BLaER1 treated with 17β-estradiol and CSF1 and Interleukin-3, amounts not matched to agents 10 nM and 100 nM (cell line): ENCODE results near the gene LIF.
"Not testable (repeated sequence)": the region's sequence is repeated elsewhere in the genome, so short reads cannot be mapped to it uniquely, and the experiment has no call there.

Source experiments
- H3K27ac ChIP-seq, 11 experiments: shearing (Covaris generic); formaldehyde crosslinking; 2 replicates each; pipeline ENCODE4 v1.8.1; 2022
- H3K27me3 ChIP-seq, 11 experiments: shearing (Covaris generic); formaldehyde crosslinking; 2 replicates each; pipeline ENCODE4 v1.8.1; 2022
- H3K36me3 ChIP-seq, 11 experiments: shearing (Covaris generic); formaldehyde crosslinking; 2 replicates each; pipeline ENCODE4 v1.8.1; 2022
- H3K4me1 ChIP-seq, 10 experiments: shearing (Covaris generic); formaldehyde crosslinking; 2 replicates each; pipeline ENCODE4 v1.8.1; 2022
- H3K4me2 ChIP-seq, 11 experiments: shearing (Covaris generic); formaldehyde crosslinking; 2 replicates each; pipeline ENCODE4 v1.8.1; 2022
- H3K4me3 ChIP-seq, 10 experiments: shearing (Covaris generic); formaldehyde crosslinking; 2 replicates each; pipeline ENCODE4 v1.8.1; 2022
- H3K9ac ChIP-seq, 11 experiments: shearing (Covaris generic); formaldehyde crosslinking; 2 replicates each; pipeline ENCODE4 v1.8.1; 2022
- H3K9me3 ChIP-seq, 11 experiments: shearing (Covaris generic); formaldehyde crosslinking; replicated peaks in 1 of 11; 2 replicates each; pipeline ENCODE4 v1.8.1; 2022
- H4K20me1 ChIP-seq, 11 experiments: shearing (Covaris generic); formaldehyde crosslinking; 2 replicates each; pipeline ENCODE4 v1.8.1; 2022
- Cebpa-rat ChIP-seq, 11 experiments: shearing (Covaris generic); IDR thresholded peaks; 2 replicates each; pipeline ENCODE4 v1.8.1; 2022

The LIF gene

GRCh38 chr22:30205281-30206115 is 41.1 kb downstream of the LIF start:
- no peak overlapping the region for H3K9ac ChIP-seq
- TF ChIP-seq Cebpa-rat (IDR thresholded peaks at IDR 0.05), result 0 out of 22 replicates have a peak, but pooled peaks of 1 of the 11 experiments have one; percentile 21
- no peaks in the 10 kb centered on the region for H3K27me3 ChIP-seq
- no peak overlapping the region for H3K4me3 ChIP-seq
- no peaks in the 10 kb centered on the region for H3K9me3 ChIP-seq
- no peaks in the 10 kb centered on the region for H3K36me3 ChIP-seq
- no peaks in the 10 kb centered on the region for H4K20me1 ChIP-seq
- peaks cover 17 to 54% (median 31%) of the 10 kb centered on the region in 10 experiments for H3K4me1 ChIP-seq
- peak overlapping the region in 3 of 11 experiments; percentile 6 to 20 (median 9); a peak in 2 of 22 replicates for H3K4me2 ChIP-seq
- no peak overlapping the region; a peak in 1 of 22 replicates for H3K27ac ChIP-seq

GRCh38 chr22:30204742-30205111 is 41.8 kb downstream of the LIF start:
- no peak for TF ChIP-seq Cebpa-rat (IDR thresholded peaks at IDR 0.05)
- H3K4me2 ChIP-seq, result peak overlapping the region in 5 of 11 experiments; percentile 6 to 38 (median 16); a peak in 5 of 22 replicates
- no peak overlapping the region for H3K27ac ChIP-seq
- H3K36me3 ChIP-seq, result no peaks in the 10 kb centered on the region
- H4K20me1 ChIP-seq, result no peaks in the 10 kb centered on the region
- no peaks in the 10 kb centered on the region for H3K9me3 ChIP-seq
- H3K4me3 ChIP-seq, result no peak overlapping the region
- H3K27me3 ChIP-seq, result no peaks in the 10 kb centered on the region
- peaks cover 17 to 50% (median 31%) of the 10 kb centered on the region in 10 experiments for H3K4me1 ChIP-seq
- no peak overlapping the region for H3K9ac ChIP-seq

GRCh38 chr22:30204015-30204741 is 42.4 kb downstream of the LIF start:
- no peak overlapping the region for H3K9ac ChIP-seq
- no peaks in the 10 kb centered on the region for H3K9me3 ChIP-seq
- no peak overlapping the region for H3K4me3 ChIP-seq
- H3K36me3 ChIP-seq, result no peaks in the 10 kb centered on the region
- H3K4me1 ChIP-seq, result peaks cover 15 to 47% (median 29%) of the 10 kb centered on the region in 10 experiments
- H3K27me3 ChIP-seq, result no peaks in the 10 kb centered on the region
- H3K27ac ChIP-seq, result no peak overlapping the region
- H3K4me2 ChIP-seq, result peak overlapping the region in 6 of 11 experiments; percentile 6 to 38 (median 22); a peak in 9 of 22 replicates
- no peaks in the 10 kb centered on the region for H4K20me1 ChIP-seq
- no peak for TF ChIP-seq Cebpa-rat (IDR thresholded peaks at IDR 0.05)

- Histone ChIP-seq H3K27ac (no peak overlapping the region), H3K4me1 (peaks cover 0 to 42% (median 22%) of the 10 kb centered on the region in 10 experiments; a peak in 14 of 20 replicates), H3K4me2 (no peak overlapping the region), H3K9me3 (no peaks in the 10 kb centered on the region), H3K9ac (no peak overlapping the region), H3K4me3 (no peak overlapping the region), H4K20me1 (no peaks in the 10 kb centered on the region), H3K27me3 (no peaks in the 10 kb centered on the region), H3K36me3 (no peaks in the 10 kb centered on the region)
- TF ChIP-seq Cebpa-rat (IDR thresholded peaks at IDR 0.05), result no peak
These were observed 44.0 kb downstream of the LIF start for GRCh38 chr22:30202531-30203006.

GRCh38 chr22:30201945-30202344 is 44.6 kb downstream of the LIF start:
- no peak overlapping the region for H3K4me3 ChIP-seq
- H3K9ac ChIP-seq, result no peak overlapping the region
- H4K20me1 ChIP-seq, result no peaks in the 10 kb centered on the region
- no peak for TF ChIP-seq Cebpa-rat (IDR thresholded peaks at IDR 0.05)
- H3K4me1 ChIP-seq, result peaks cover 1 to 42% (median 24%) of the 10 kb centered on the region in 10 experiments
- no peak overlapping the region for H3K4me2 ChIP-seq
- H3K36me3 ChIP-seq, result no peaks in the 10 kb centered on the region
- H3K27me3 ChIP-seq, result no peaks in the 10 kb centered on the region
- H3K9me3 ChIP-seq, result no peaks in the 10 kb centered on the region
- no peak overlapping the region for H3K27ac ChIP-seq

GRCh38 chr22:30200905-30201304 is 45.7 kb downstream of the LIF start:
- not testable (repeated sequence) for H3K4me3 ChIP-seq, H3K4me2 ChIP-seq, H3K9me3 ChIP-seq, H3K27me3 ChIP-seq, H4K20me1 ChIP-seq, H3K9ac ChIP-seq, H3K27ac ChIP-seq, H3K36me3 ChIP-seq
- H3K4me1 ChIP-seq, result peaks cover 11 to 46% (median 34%) of the 10 kb centered on the region in 10 experiments

- Histone ChIP-seq H3K9ac (no peak overlapping the region), H3K9me3 (no peaks in the 10 kb centered on the region), H3K27ac (no peak overlapping the region), H3K36me3 (no peaks in the 10 kb centered on the region), H3K27me3 (no peaks in the 10 kb centered on the region), H3K4me3 (no peak overlapping the region), H3K4me1 (peaks cover 19 to 46% (median 32%) of the 10 kb centered on the region in 10 experiments), H3K4me2 (peak overlapping the region in 1 of 11 experiments; percentile 7; a peak in 3 of 22 replicates), H4K20me1 (no peaks in the 10 kb centered on the region)
- TF ChIP-seq Cebpa-rat (IDR thresholded peaks at IDR 0.05), result no peak
These were observed 47.6 kb downstream of the LIF start for GRCh38 chr22:30198921-30199320.

- Histone ChIP-seq H3K9me3 (no peaks in the 10 kb centered on the region), H3K4me3 (no peak overlapping the region), H4K20me1 (no peaks in the 10 kb centered on the region), H3K9ac (no peak overlapping the region), H3K4me2 (peak overlapping the region in 5 of 11 experiments; percentile 1 to 71 (median 6); a peak in 5 of 22 replicates), H3K36me3 (no peaks in the 10 kb centered on the region), H3K4me1 (peaks cover 19 to 50% (median 33%) of the 10 kb centered on the region in 10 experiments), H3K27ac (no peak overlapping the region), H3K27me3 (no peaks in the 10 kb centered on the region)
- TF ChIP-seq Cebpa-rat (IDR thresholded peaks at IDR 0.05), result no peak
These were observed 48.3 kb downstream of the LIF start for GRCh38 chr22:30198152-30198825.

GRCh38 chr22:30197389-30197788 is 49.2 kb downstream of the LIF start:
- H4K20me1 ChIP-seq, result no peaks in the 10 kb centered on the region
- H3K4me2 ChIP-seq, result peak overlapping the region; percentile 62 to 84 (median 74); a peak in 19 of 22 replicates
- no peak for TF ChIP-seq Cebpa-rat (IDR thresholded peaks at IDR 0.05)
- H3K36me3 ChIP-seq, result no peaks in the 10 kb centered on the region
- H3K4me1 ChIP-seq, result peaks cover 19 to 59% (median 41%) of the 10 kb centered on the region in 10 experiments
- peak overlapping the region in 9 of 11 experiments; percentile 55 to 73 (median 65); a peak in 14 of 22 replicates for H3K27ac ChIP-seq
- no peaks in the 10 kb centered on the region for H3K9me3 ChIP-seq
- no peaks in the 10 kb centered on the region for H3K27me3 ChIP-seq
- H3K4me3 ChIP-seq, result no peak overlapping the region
- H3K9ac ChIP-seq, result peak overlapping the region in 2 of 11 experiments; percentile 43 to 48; a peak in 4 of 22 replicates
